BJ (cell line): ENCODE results near the gene HS3ST2. TPM values are rescaled to one million over a fixed set of nuclear protein-coding genes. Genes with fewer than 3 reads are reported as not detected.

Experiments
- CTCF ChIA-PET: fragments of 350-600 bp; formaldehyde crosslinking; extraction: SDS; loops from one replicate; lab custom pipeline; 2021; ENCODE audit warnings: antibody characterized with exemption, inconsistent platforms; lab: Yijun Ruan, JAX
- POLR2A ChIA-PET: fragments of 300-600 bp; sonication (Branson Sonifier 250); formaldehyde crosslinking; extraction: SDS; loops from one replicate; lab custom pipeline; 2021; ENCODE audit warnings: antibody characterized with exemption; lab: Charles Lee
- DNase-seq: peaks from one replicate; pipeline ENCODE4 v3.0.0-alpha.2; 2011; ENCODE audit warnings: low read depth
- H3K27me3 ChIP-seq: 2 replicates; pipeline ENCODE4 v1.6.0; 2011; ENCODE audit warnings: low read length; ENCODE audit not compliant: control insufficient read depth, insufficient read depth
- H3K36me3 ChIP-seq: 2 replicates; pipeline ENCODE4 v1.5.1; 2011; ENCODE audit warnings: low read length; ENCODE audit not compliant: control insufficient read depth, insufficient read depth
- H3K4me3 ChIP-seq: 2 replicates; pipeline ENCODE4 v1.5.1; 2011; ENCODE audit warnings: low read depth, mild to moderate bottlenecking, control low read depth, low read length
- CTCF ChIP-seq: IDR thresholded peaks from 2 replicates; pipeline ENCODE4 v1.5.1; 2011; ENCODE audit warnings: low read depth, mild to moderate bottlenecking, control low read depth, inconsistent platforms, low read length, moderate library complexity; ENCODE audit not compliant: insufficient read depth
- polyA plus RNA-seq: library from polyadenylated mRNA; depleted of rRNA; stranded (reverse); fragments of >200 nt; gene quantifications from 2 replicates; pipeline ENCODE4 v1.2.3, GENCODE V29; 2011

Gene HS3ST2
- polyA plus RNA-seq, 1 experiment = not detected

- no peak overlapping the region for H3K4me3 ChIP-seq
- CTCF ChIA-PET = interaction anchor here (1.3 kb wide), 1 partner anchor 14 kb away, joined by 4 read pairs; no protein-coding TSS in a partner anchor
- H3K27me3 ChIP-seq = no peaks in the 10 kb centered on the region
- no peaks in the 10 kb centered on the region for H3K36me3 ChIP-seq
- DNase-seq = no peak
- POLR2A ChIA-PET = no interaction called here
- no peak for TF ChIP-seq CTCF
These were observed 38.6 kb upstream of the HS3ST2 start for GRCh38 chr16:22775220-22775922.

- Histone ChIP-seq H3K4me3 (no peak overlapping the region), H3K27me3 (no peaks in the 10 kb centered on the region), H3K36me3 (no peaks in the 10 kb centered on the region)
- ChIA-PET POLR2A (no interaction called here), CTCF (no interaction called here)
- DNase-seq = no peak
- no peak for TF ChIP-seq CTCF
These were observed 32.5 kb upstream of the HS3ST2 start for GRCh38 chr16:22781480-22781879.

DNA sequence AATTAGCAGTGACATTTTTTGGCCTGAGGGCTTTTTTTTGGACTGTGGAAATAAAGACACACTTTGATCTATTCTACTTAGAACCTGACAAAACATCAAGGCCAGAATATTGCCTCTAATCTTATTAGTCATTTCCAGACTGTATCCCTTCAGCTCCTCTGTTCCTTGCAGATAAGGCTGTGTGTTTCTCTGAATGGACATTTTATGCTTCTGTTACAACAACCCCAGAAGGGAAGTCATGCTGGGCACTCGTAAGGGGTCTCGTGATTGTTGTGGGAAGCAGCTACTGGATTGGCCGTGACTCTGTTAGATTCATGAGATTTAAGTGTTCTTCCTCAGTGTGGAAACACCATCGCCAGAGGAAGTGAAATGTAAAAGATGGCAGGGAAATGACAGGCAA, 31.6 kb upstream of the HS3ST2 start:
- ChIA-PET CTCF (no interaction called here), POLR2A (no interaction called here)
- DNase-seq = no peak
- TF ChIP-seq CTCF = no peak
- H3K27me3 ChIP-seq = no peaks in the 10 kb centered on the region
- H3K36me3 ChIP-seq = no peaks in the 10 kb centered on the region
- no peak overlapping the region for H3K4me3 ChIP-seq

- POLR2A ChIA-PET = no interaction called here
- no peak for DNase-seq
- Histone ChIP-seq H3K36me3 (no peaks in the 10 kb centered on the region), H3K4me3 (no peak overlapping the region), H3K27me3 (no peaks in the 10 kb centered on the region)
- no peak for TF ChIP-seq CTCF
- CTCF ChIA-PET = no interaction called here
These were observed 29.2 kb upstream of the HS3ST2 start for GRCh38 chr16:22784690-22785214.

- ChIA-PET CTCF (no interaction called here), POLR2A (no interaction called here)
- Histone ChIP-seq H3K4me3 (no peak overlapping the region), H3K36me3 (no peaks in the 10 kb centered on the region), H3K27me3 (no peaks in the 10 kb centered on the region)
- no peak for TF ChIP-seq CTCF
- DNase-seq = no peak
These were observed 28.4 kb upstream of the HS3ST2 start for GRCh38 chr16:22785552-22785951.
